Measurements from ENCODE around the gene ENOX1. TPM values are rescaled to one million over a fixed set of nuclear protein-coding genes. Genes with fewer than 3 reads are reported as not detected.

The ENOX1 gene
- total and polyA plus RNA-seq, 2 of the 8 experiments (the other 6 are each of a cell fraction or from before 2014, with no cell fraction given) = 0.23 to 0.37 TPM

- TF ChIP-seq, protein P1, sequence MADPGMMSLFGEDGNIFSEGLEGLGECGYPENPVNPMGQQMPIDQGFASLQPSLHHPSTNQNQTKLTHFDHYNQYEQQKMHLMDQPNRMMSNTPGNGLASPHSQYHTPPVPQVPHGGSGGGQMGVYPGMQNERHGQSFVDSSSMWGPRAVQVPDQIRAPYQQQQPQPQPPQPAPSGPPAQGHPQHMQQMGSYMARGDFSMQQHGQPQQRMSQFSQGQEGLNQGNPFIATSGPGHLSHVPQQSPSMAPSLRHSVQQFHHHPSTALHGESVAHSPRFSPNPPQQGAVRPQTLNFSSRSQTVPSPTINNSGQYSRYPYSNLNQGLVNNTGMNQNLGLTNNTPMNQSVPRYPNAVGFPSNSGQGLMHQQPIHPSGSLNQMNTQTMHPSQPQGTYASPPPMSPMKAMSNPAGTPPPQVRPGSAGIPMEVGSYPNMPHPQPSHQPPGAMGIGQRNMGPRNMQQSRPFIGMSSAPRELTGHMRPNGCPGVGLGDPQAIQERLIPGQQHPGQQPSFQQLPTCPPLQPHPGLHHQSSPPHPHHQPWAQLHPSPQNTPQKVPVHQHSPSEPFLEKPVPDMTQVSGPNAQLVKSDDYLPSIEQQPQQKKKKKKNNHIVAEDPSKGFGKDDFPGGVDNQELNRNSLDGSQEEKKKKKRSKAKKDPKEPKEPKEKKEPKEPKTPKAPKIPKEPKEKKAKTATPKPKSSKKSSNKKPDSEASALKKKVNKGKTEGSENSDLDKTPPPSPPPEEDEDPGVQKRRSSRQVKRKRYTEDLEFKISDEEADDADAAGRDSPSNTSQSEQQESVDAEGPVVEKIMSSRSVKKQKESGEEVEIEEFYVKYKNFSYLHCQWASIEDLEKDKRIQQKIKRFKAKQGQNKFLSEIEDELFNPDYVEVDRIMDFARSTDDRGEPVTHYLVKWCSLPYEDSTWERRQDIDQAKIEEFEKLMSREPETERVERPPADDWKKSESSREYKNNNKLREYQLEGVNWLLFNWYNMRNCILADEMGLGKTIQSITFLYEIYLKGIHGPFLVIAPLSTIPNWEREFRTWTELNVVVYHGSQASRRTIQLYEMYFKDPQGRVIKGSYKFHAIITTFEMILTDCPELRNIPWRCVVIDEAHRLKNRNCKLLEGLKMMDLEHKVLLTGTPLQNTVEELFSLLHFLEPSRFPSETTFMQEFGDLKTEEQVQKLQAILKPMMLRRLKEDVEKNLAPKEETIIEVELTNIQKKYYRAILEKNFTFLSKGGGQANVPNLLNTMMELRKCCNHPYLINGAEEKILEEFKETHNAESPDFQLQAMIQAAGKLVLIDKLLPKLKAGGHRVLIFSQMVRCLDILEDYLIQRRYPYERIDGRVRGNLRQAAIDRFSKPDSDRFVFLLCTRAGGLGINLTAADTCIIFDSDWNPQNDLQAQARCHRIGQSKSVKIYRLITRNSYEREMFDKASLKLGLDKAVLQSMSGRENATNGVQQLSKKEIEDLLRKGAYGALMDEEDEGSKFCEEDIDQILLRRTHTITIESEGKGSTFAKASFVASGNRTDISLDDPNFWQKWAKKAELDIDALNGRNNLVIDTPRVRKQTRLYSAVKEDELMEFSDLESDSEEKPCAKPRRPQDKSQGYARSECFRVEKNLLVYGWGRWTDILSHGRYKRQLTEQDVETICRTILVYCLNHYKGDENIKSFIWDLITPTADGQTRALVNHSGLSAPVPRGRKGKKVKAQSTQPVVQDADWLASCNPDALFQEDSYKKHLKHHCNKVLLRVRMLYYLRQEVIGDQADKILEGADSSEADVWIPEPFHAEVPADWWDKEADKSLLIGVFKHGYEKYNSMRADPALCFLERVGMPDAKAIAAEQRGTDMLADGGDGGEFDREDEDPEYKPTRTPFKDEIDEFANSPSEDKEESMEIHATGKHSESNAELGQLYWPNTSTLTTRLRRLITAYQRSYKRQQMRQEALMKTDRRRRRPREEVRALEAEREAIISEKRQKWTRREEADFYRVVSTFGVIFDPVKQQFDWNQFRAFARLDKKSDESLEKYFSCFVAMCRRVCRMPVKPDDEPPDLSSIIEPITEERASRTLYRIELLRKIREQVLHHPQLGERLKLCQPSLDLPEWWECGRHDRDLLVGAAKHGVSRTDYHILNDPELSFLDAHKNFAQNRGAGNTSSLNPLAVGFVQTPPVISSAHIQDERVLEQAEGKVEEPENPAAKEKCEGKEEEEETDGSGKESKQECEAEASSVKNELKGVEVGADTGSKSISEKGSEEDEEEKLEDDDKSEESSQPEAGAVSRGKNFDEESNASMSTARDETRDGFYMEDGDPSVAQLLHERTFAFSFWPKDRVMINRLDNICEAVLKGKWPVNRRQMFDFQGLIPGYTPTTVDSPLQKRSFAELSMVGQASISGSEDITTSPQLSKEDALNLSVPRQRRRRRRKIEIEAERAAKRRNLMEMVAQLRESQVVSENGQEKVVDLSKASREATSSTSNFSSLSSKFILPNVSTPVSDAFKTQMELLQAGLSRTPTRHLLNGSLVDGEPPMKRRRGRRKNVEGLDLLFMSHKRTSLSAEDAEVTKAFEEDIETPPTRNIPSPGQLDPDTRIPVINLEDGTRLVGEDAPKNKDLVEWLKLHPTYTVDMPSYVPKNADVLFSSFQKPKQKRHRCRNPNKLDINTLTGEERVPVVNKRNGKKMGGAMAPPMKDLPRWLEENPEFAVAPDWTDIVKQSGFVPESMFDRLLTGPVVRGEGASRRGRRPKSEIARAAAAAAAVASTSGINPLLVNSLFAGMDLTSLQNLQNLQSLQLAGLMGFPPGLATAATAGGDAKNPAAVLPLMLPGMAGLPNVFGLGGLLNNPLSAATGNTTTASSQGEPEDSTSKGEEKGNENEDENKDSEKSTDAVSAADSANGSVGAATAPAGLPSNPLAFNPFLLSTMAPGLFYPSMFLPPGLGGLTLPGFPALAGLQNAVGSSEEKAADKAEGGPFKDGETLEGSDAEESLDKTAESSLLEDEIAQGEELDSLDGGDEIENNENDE (IDR thresholded peaks at IDR 0.05; ENCODE audit: insufficient replicate concordance, low read length) = no peak
- TF ChIP-seq EP300 (IDR thresholded peaks at IDR 0.05; ENCODE audit: borderline replicate concordance in 1 of 2, low read depth in 2 of 2, low read length in 2 of 2) (no peak), SAP30 (IDR thresholded peaks at IDR 0.05; ENCODE audit: insufficient read depth, insufficient replicate concordance, low read length) (no peak), RNF2 (IDR thresholded peaks at IDR 0.05; ENCODE audit: borderline replicate concordance, low read depth, low read length, missing control alignments, poor library complexity, severe bottlenecking) (no peak), RFX5 (IDR thresholded peaks at IDR 0.05; ENCODE audit: borderline replicate concordance, low read depth, low read length) (no peak), TEAD4 (IDR thresholded peaks at IDR 0.05; ENCODE audit: low read depth, low read length) (no peak), POU5F1 (IDR thresholded peaks at IDR 0.05; ENCODE audit: low read depth, low read length) (no peak), POLR2A (IDR thresholded peaks at IDR 0.05; ENCODE audit: control extremely low read depth in 1 of 2, low read depth in 2 of 2, low read length in 2 of 2) (no peak)
Measured at GRCh38 chr13:43325636-43326035, 461.1 kb downstream of the ENOX1 start (continued).

Measured in H1 (cell line).